Occipital lobe (tissue), 2 donors: ENCODE results near the gene BCAR1. TPM values are rescaled to one million over a fixed set of nuclear protein-coding genes. Genes with fewer than 3 reads are reported as not detected.

Experiments
- small RNA-seq: library from RNA; depleted of rRNA; stranded (forward); fragments of <200 nt; gene quantifications from one replicate; pipeline ENCODE3, GENCODE V24; 2014
- total RNA-seq: library from RNA; depleted of rRNA; stranded (reverse); fragments of >200 nt; gene quantifications from one replicate; pipeline ENCODE4 v1.2.3, GENCODE V29; 2014

The BCAR1 gene
- total RNA-seq, 1 donor from 2014 or later: 15.4 TPM

Small RNA genes within 50 kb of the gene (small RNA-seq; reads per million reads assigned to genes)
- gene RNU6-758P: not detected

Other genes starting within 250 kb of the BCAR1 start
- 0.31 TPM for gene LDHD, start 134.8 kb downstream of the BCAR1 start, total RNA-seq
- 64.4 TPM for gene ZFP1, start 103.1 kb downstream of the BCAR1 start, total RNA-seq
- not detected for gene CTRB2, start 44.5 kb downstream of the BCAR1 start, total RNA-seq
- gene CTRB1, start 32.6 kb downstream of the BCAR1 start, total RNA-seq: not detected
- gene CFDP1, start 181.9 kb upstream of the BCAR1 start, total RNA-seq: 37.3 TPM
- gene TMEM170A, start 213.1 kb upstream of the BCAR1 start, total RNA-seq: 30.7 TPM
- gene CHST6, start 243.8 kb upstream of the BCAR1 start, total RNA-seq: 0.94 TPM